Measurements from ENCODE around the gene RNF217.
"Not testable (repeated sequence)": the region's sequence is repeated elsewhere in the genome, so short reads cannot be mapped to it uniquely, and the experiment has no call there.

The RNF217 gene

GRCh38 chr6:125123051-125123450, 160.8 kb downstream of the RNF217 start:
- Histone ChIP-seq H3K27ac (peak overlapping the region; percentile 84), H3K9ac (ENCODE audit: insufficient read length) (peak overlapping the region; percentile 29), H3K9me3 (ENCODE audit: low read depth, low read length) (no peaks in the 10 kb centered on the region), H3K4me3 (peak overlapping the region; percentile 55), H3K36me3 (ENCODE audit: insufficient read depth, low read length) (no peaks in the 10 kb centered on the region)
- DNase-seq (ENCODE audit: low read depth, low spot score), result no peak
- TF ChIP-seq EZH2 (IDR thresholded peaks at IDR 0.05) (no peak), POLR2AphosphoS5 (IDR thresholded peaks at IDR 0.05; ENCODE audit: borderline replicate concordance, low read depth, low read length) (no peak), FOXP2 (optimal IDR thresholded peaks at IDR 0.05; ENCODE audit: control extremely low read depth, extremely low read length, insufficient read depth) (no peak)

DNA sequence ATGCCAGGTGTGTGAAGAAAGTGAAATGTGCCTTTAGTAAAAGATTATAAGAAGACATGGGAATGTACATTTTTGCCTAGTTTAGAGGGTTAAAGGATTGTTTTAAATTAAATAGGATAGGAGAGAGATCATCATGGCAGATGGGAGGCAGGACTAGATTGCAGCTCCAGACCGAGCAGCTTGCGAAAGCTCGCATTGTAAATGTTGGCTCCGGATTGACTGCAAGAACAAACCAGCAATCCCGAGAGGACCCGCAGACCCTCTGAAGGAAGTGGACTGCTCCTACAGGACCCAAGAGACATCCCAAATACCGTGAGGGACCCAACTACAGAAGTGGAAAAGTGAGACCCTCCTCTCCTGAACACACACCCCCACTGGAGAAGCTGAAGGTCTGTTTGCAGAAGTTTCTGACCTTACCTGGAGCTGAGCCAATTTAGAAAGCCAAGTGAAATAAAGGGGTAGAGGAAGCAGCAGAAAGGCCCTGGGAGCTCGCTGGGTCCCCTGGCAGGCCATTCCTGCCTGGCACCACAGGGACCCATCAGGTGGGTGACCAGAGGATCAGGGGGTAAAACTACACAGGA, 161.3 kb downstream of the RNF217 start:
- no peak for DNase-seq (ENCODE audit: low read depth, low spot score)
- Histone ChIP-seq H3K9ac (ENCODE audit: insufficient read length) (peak overlapping the region; percentile 29), H3K27ac (peak overlapping the region; percentile 84), H3K4me3 (peak overlapping the region; percentile 55), H3K36me3 (ENCODE audit: insufficient read depth, low read length) (no peaks in the 10 kb centered on the region), H3K9me3 (ENCODE audit: low read depth, low read length) (no peaks in the 10 kb centered on the region)
- no peak for TF ChIP-seq FOXP2 (optimal IDR thresholded peaks at IDR 0.05; ENCODE audit: control extremely low read depth, extremely low read length, insufficient read depth)
- no peak for TF ChIP-seq EZH2 (IDR thresholded peaks at IDR 0.05)
- no peak for TF ChIP-seq POLR2AphosphoS5 (IDR thresholded peaks at IDR 0.05; ENCODE audit: borderline replicate concordance, low read depth, low read length)

DNA sequence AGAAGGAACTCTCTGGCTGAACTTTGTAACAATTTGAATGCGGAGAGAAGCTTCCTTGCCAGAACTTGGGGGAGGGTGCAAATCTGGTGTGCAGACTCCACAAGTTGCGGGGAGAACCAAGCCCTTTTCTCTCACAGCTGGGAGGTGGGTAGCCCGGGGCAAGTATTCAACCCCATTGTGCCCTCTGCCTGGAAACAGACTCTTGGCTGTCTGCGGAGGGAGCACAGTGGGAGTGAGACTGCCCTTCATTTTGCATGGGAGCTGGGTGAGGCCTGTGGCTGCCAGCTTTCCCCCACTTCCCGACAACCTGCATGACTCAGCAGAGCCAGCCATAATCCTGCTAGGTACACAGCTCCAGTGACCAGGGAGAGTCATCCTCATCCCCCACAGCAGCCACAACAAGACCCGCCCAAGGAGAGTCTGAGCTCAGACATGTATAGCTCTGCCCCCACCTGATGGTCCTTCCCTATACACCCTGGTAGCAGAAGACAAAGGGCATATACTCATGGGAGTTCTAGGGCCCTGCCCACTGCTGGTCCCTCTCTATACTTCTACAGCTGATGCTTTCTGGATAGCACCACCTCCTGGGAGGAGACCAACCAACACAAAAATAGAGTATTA, 161.9 kb downstream of the RNF217 start:
- Histone ChIP-seq H3K36me3 (ENCODE audit: insufficient read depth, low read length) (no peaks in the 10 kb centered on the region), H3K9me3 (ENCODE audit: low read depth, low read length) (no peaks in the 10 kb centered on the region), H3K27ac (peak overlapping the region; percentile 84), H3K9ac (ENCODE audit: insufficient read length) (no peak overlapping the region), H3K4me3 (peak overlapping the region; percentile 55)
- TF ChIP-seq POLR2AphosphoS5 (IDR thresholded peaks at IDR 0.05; ENCODE audit: borderline replicate concordance, low read depth, low read length) (no peak; the same call in 1 of the 2 replicates), FOXP2 (optimal IDR thresholded peaks at IDR 0.05; ENCODE audit: control extremely low read depth, extremely low read length, insufficient read depth) (no peak), EZH2 (IDR thresholded peaks at IDR 0.05) (no peak)
- DNase-seq (ENCODE audit: low read depth, low spot score), result no peak

DNA sequence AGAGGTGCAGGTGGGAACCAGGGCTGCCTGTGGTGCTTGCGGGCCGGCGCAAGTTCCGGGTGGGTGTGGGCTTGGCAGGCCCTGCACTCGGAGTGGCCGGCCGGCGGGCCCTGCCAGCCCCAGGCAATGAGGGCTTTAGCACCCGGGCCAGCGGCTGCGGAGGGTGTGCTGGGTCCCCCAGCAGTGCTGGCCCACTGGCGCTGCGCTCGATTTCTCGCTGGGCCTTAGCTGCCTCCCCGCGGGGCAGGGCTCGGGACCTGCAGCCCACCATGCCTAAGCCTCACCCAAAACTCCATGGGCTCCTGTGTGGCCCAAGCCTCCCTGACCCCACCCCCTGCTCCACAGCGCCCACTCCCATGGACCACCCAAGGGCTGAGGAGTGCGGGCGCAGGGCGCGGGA, 163.6 kb downstream of the RNF217 start:
- not testable (repeated sequence) for H3K36me3 ChIP-seq (ENCODE audit: insufficient read depth, low read length); DNase-seq (ENCODE audit: low read depth, low spot score); H3K27ac ChIP-seq; H3K4me3 ChIP-seq; H3K9ac ChIP-seq (ENCODE audit: insufficient read length); H3K9me3 ChIP-seq (ENCODE audit: low read depth, low read length)

DNA sequence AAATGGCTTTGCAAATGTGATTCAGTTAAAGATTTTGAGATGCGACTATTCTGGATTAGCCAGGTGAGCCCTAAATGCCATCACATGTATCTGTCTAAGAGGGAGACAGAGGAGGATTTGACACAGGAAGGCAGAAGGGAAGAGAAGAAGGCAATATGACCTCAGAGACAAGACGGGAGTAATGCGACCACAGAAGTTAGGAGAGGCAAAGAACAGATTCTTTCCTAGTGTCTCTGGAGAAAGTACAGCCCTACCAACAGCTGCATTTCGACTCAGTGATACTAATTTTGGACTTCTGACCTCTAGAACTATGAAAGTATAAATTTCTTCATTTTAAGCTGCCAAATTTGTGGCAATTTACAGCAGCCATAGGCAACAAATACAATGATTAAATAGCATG, 167.1 kb downstream of the RNF217 start:
- Histone ChIP-seq H3K9me3 (ENCODE audit: low read depth, low read length) (no peaks in the 10 kb centered on the region), H3K36me3 (ENCODE audit: insufficient read depth, low read length) (no peaks in the 10 kb centered on the region), H3K4me3 (no peak overlapping the region), H3K9ac (ENCODE audit: insufficient read length) (no peak overlapping the region), H3K27ac (no peak overlapping the region)
- DNase-seq (ENCODE audit: low read depth, low spot score), result no peak
- TF ChIP-seq POLR2AphosphoS5 (IDR thresholded peaks at IDR 0.05; ENCODE audit: borderline replicate concordance, low read depth, low read length) (no peak), FOXP2 (optimal IDR thresholded peaks at IDR 0.05; ENCODE audit: control extremely low read depth, extremely low read length, insufficient read depth) (no peak), EZH2 (IDR thresholded peaks at IDR 0.05) (no peak)

GRCh38 chr6:125132058-125132457, 169.8 kb downstream of the RNF217 start:
- no peaks in the 10 kb centered on the region for H3K36me3 ChIP-seq (ENCODE audit: insufficient read depth, low read length)
- H3K9ac ChIP-seq (ENCODE audit: insufficient read length), result no peak overlapping the region
- no peak for DNase-seq (ENCODE audit: low read depth, low spot score)
- TF ChIP-seq FOXP2 (optimal IDR thresholded peaks at IDR 0.05; ENCODE audit: control extremely low read depth, extremely low read length, insufficient read depth) (no peak), EZH2 (IDR thresholded peaks at IDR 0.05) (no peak), POLR2AphosphoS5 (IDR thresholded peaks at IDR 0.05; ENCODE audit: borderline replicate concordance, low read depth, low read length) (no peak)
- H3K27ac ChIP-seq, result no peak overlapping the region
- H3K9me3 ChIP-seq (ENCODE audit: low read depth, low read length), result no peaks in the 10 kb centered on the region
- H3K4me3 ChIP-seq, result no peak overlapping the region

DNA sequence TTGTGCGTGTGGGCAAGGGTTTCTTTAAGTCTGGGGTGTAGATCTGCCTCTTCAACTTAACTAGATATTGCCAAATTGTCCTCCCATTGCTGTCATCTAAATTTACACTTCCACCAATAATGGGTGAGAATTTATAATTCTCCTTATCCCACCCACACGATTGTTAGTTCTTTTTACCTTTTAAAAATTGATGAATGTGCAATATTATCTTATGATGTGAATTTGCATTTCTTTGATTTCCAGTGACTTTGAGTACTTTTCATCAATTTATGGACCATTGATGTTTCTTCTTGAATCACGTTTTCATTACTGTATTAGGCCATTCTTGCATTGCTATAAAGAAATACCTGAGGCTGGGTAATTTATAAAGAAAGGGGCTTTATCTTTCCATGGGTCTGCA, 174.1 kb downstream of the RNF217 start:
- Histone ChIP-seq H3K9me3 (ENCODE audit: low read depth, low read length) (no peaks in the 10 kb centered on the region), H3K36me3 (ENCODE audit: insufficient read depth, low read length) (no peaks in the 10 kb centered on the region), H3K4me3 (no peak overlapping the region), H3K9ac (ENCODE audit: insufficient read length) (no peak overlapping the region), H3K27ac (no peak overlapping the region)
- TF ChIP-seq FOXP2 (optimal IDR thresholded peaks at IDR 0.05; ENCODE audit: control extremely low read depth, extremely low read length, insufficient read depth) (no peak), EZH2 (IDR thresholded peaks at IDR 0.05) (no peak), POLR2AphosphoS5 (IDR thresholded peaks at IDR 0.05; ENCODE audit: borderline replicate concordance, low read depth, low read length) (no peak)
- no peak for DNase-seq (ENCODE audit: low read depth, low spot score)

GRCh38 chr6:125138083-125138482, 175.8 kb downstream of the RNF217 start:
- TF ChIP-seq FOXP2 (optimal IDR thresholded peaks at IDR 0.05; ENCODE audit: control extremely low read depth, extremely low read length, insufficient read depth) (no peak), POLR2AphosphoS5 (IDR thresholded peaks at IDR 0.05; ENCODE audit: borderline replicate concordance, low read depth, low read length) (no peak), EZH2 (IDR thresholded peaks at IDR 0.05) (no peak)
- Histone ChIP-seq H3K9ac (ENCODE audit: insufficient read length) (no peak overlapping the region), H3K9me3 (ENCODE audit: low read depth, low read length) (no peaks in the 10 kb centered on the region), H3K36me3 (ENCODE audit: insufficient read depth, low read length) (no peaks in the 10 kb centered on the region), H3K27ac (no peak overlapping the region), H3K4me3 (no peak overlapping the region)
- DNase-seq (ENCODE audit: low read depth, low spot score), result no peak

DNA sequence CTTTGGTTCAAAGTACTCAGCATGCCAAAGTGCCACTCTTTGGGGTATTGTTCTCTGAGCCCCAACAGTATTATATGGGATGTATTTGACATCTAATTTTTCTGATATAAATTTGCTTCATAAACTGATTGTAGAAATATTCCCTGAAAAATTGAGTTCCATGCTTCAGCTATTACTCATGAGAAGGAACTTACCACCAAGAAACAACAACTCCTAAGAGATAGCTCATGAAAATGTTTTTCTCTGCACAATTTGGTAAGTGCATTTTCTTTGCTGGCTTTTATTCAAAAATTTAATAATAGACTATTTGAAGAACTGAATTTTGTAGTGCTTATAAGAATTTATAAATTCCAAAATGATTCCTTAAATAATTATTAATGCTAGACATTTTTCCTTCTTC, 178.6 kb downstream of the RNF217 start:
- no peak for DNase-seq (ENCODE audit: low read depth, low spot score)
- Histone ChIP-seq H3K36me3 (ENCODE audit: insufficient read depth, low read length) (no peaks in the 10 kb centered on the region), H3K9ac (ENCODE audit: insufficient read length) (no peak overlapping the region), H3K4me3 (no peak overlapping the region), H3K27ac (no peak overlapping the region), H3K9me3 (ENCODE audit: low read depth, low read length) (no peaks in the 10 kb centered on the region)
- TF ChIP-seq POLR2AphosphoS5 (IDR thresholded peaks at IDR 0.05; ENCODE audit: borderline replicate concordance, low read depth, low read length) (no peak), EZH2 (IDR thresholded peaks at IDR 0.05) (no peak), FOXP2 (optimal IDR thresholded peaks at IDR 0.05; ENCODE audit: control extremely low read depth, extremely low read length, insufficient read depth) (no peak)

Data from SK-N-MC (cell line).